ENCODE data around the gene HEPACAM.
A peak's percentile ranks its signal among the peaks of the same experiment; 100 is the strongest.

Gene HEPACAM

GRCh38 chr11:124889191-124890091 is 46.4 kb downstream of the HEPACAM start:
- peaks cover 5% of the 10 kb centered on the region for H3K27me3 Mint-ChIP-seq
- H3K4me3 Mint-ChIP-seq: no peak overlapping the region
- no peaks in the 10 kb centered on the region for H3K36me3 Mint-ChIP-seq
- no peaks in the 10 kb centered on the region for H3K9me3 Mint-ChIP-seq (ENCODE audit: low read depth)
- H3K4me1 Mint-ChIP-seq (ENCODE audit: low read depth): peaks cover 4% of the 10 kb centered on the region
- H3K27ac Mint-ChIP-seq: no peak overlapping the region

GRCh38 chr11:124887667-124888013 is 48.2 kb downstream of the HEPACAM start:
- H3K4me1 Mint-ChIP-seq (ENCODE audit: low read depth): no peaks in the 10 kb centered on the region
- H3K27ac Mint-ChIP-seq: no peak overlapping the region
- no peak overlapping the region for H3K4me3 Mint-ChIP-seq
- H3K36me3 Mint-ChIP-seq: no peaks in the 10 kb centered on the region
- H3K9me3 Mint-ChIP-seq (ENCODE audit: low read depth): no peaks in the 10 kb centered on the region
- peaks cover 5% of the 10 kb centered on the region for H3K27me3 Mint-ChIP-seq

- H3K36me3 Mint-ChIP-seq: no peaks in the 10 kb centered on the region
- H3K9me3 Mint-ChIP-seq (ENCODE audit: low read depth): no peaks in the 10 kb centered on the region
- H3K27me3 Mint-ChIP-seq: peaks cover 5% of the 10 kb centered on the region
- no peak overlapping the region for H3K4me3 Mint-ChIP-seq
- H3K4me1 Mint-ChIP-seq (ENCODE audit: low read depth): no peaks in the 10 kb centered on the region
- no peak overlapping the region for H3K27ac Mint-ChIP-seq
Observed at GRCh38 chr11:124886978-124887666, 48.7 kb downstream of the HEPACAM start.

- H3K27me3 Mint-ChIP-seq: peaks cover 5% of the 10 kb centered on the region
- H3K36me3 Mint-ChIP-seq: no peaks in the 10 kb centered on the region
- no peak overlapping the region for H3K4me3 Mint-ChIP-seq
- H3K9me3 Mint-ChIP-seq (ENCODE audit: low read depth): no peaks in the 10 kb centered on the region
- no peaks in the 10 kb centered on the region for H3K4me1 Mint-ChIP-seq (ENCODE audit: low read depth)
- H3K27ac Mint-ChIP-seq: no peak overlapping the region
Observed at GRCh38 chr11:124886476-124886875, 49.4 kb downstream of the HEPACAM start.

- no peak overlapping the region for H3K27ac Mint-ChIP-seq
Observed at GRCh38 chr11:124884869-124885479, 50.9 kb downstream of the HEPACAM start.

GRCh38 chr11:124884340-124884739 is 51.5 kb downstream of the HEPACAM start:
- H3K27me3 Mint-ChIP-seq: peaks cover 5% of the 10 kb centered on the region
- H3K36me3 Mint-ChIP-seq: no peaks in the 10 kb centered on the region
- no peak overlapping the region for H3K27ac Mint-ChIP-seq
- no peak overlapping the region for H3K4me3 Mint-ChIP-seq
- no peaks in the 10 kb centered on the region for H3K9me3 Mint-ChIP-seq (ENCODE audit: low read depth)
- H3K4me1 Mint-ChIP-seq (ENCODE audit: low read depth): no peaks in the 10 kb centered on the region

More at GRCh38 chr11:124884869-124885479, 50.9 kb downstream of the HEPACAM start:
- H3K36me3 Mint-ChIP-seq: no peaks in the 10 kb centered on the region
- no peak overlapping the region for H3K4me3 Mint-ChIP-seq
- no peaks in the 10 kb centered on the region for H3K9me3 Mint-ChIP-seq (ENCODE audit: low read depth)
- no peaks in the 10 kb centered on the region for H3K4me1 Mint-ChIP-seq (ENCODE audit: low read depth)
- peaks cover 5% of the 10 kb centered on the region for H3K27me3 Mint-ChIP-seq

GRCh38 chr11:124882339-124883071 is 53.3 kb downstream of the HEPACAM start:
- Mint-ChIP-seq H3K27me3 (peaks cover 3% of the 10 kb centered on the region), H3K27ac (no peak overlapping the region), H3K9me3 (ENCODE audit: low read depth) (no peaks in the 10 kb centered on the region), H3K4me3 (no peak overlapping the region), H3K36me3 (no peaks in the 10 kb centered on the region), H3K4me1 (ENCODE audit: low read depth) (peaks cover 4% of the 10 kb centered on the region)

- Mint-ChIP-seq H3K27me3 (no peaks in the 10 kb centered on the region), H3K27ac (no peak overlapping the region), H3K4me3 (no peak overlapping the region), H3K4me1 (ENCODE audit: low read depth) (peaks cover 7% of the 10 kb centered on the region), H3K36me3 (no peaks in the 10 kb centered on the region), H3K9me3 (ENCODE audit: low read depth) (no peaks in the 10 kb centered on the region)
Observed at GRCh38 chr11:124880958-124881357, 54.9 kb downstream of the HEPACAM start.

- peaks cover 3% of the 10 kb centered on the region for H3K27me3 Mint-ChIP-seq
- no peak overlapping the region for H3K27ac Mint-ChIP-seq
- no peaks in the 10 kb centered on the region for H3K9me3 Mint-ChIP-seq (ENCODE audit: low read depth)
- no peaks in the 10 kb centered on the region for H3K36me3 Mint-ChIP-seq
- no peak overlapping the region for H3K4me3 Mint-ChIP-seq
- H3K4me1 Mint-ChIP-seq (ENCODE audit: low read depth): peaks cover 11% of the 10 kb centered on the region
Observed at GRCh38 chr11:124880290-124880611, 55.6 kb downstream of the HEPACAM start.

GRCh38 chr11:124879493-124880289 is 56.2 kb downstream of the HEPACAM start:
- Mint-ChIP-seq H3K4me1 (ENCODE audit: low read depth) (peaks cover 11% of the 10 kb centered on the region), H3K9me3 (ENCODE audit: low read depth) (no peaks in the 10 kb centered on the region), H3K27me3 (peaks cover 3% of the 10 kb centered on the region), H3K4me3 (no peak overlapping the region), H3K27ac (no peak overlapping the region), H3K36me3 (no peaks in the 10 kb centered on the region)

GRCh38 chr11:124878759-124879492 is 56.9 kb downstream of the HEPACAM start:
- Mint-ChIP-seq H3K4me3 (no peak overlapping the region), H3K36me3 (no peaks in the 10 kb centered on the region), H3K27ac (no peak overlapping the region), H3K4me1 (ENCODE audit: low read depth) (peaks cover 11% of the 10 kb centered on the region), H3K9me3 (ENCODE audit: low read depth) (no peaks in the 10 kb centered on the region), H3K27me3 (peaks cover 5% of the 10 kb centered on the region)

GRCh38 chr11:124877910-124878758 is 57.7 kb downstream of the HEPACAM start:
- peaks cover 11% of the 10 kb centered on the region for H3K27me3 Mint-ChIP-seq
- no peaks in the 10 kb centered on the region for H3K9me3 Mint-ChIP-seq (ENCODE audit: low read depth)
- no peaks in the 10 kb centered on the region for H3K36me3 Mint-ChIP-seq
- H3K27ac Mint-ChIP-seq: peak overlapping the region; percentile 41
- H3K4me1 Mint-ChIP-seq (ENCODE audit: low read depth): peaks cover 11% of the 10 kb centered on the region
- H3K4me3 Mint-ChIP-seq: peak overlapping the region; percentile 88

- no peaks in the 10 kb centered on the region for H3K36me3 Mint-ChIP-seq
- H3K27ac Mint-ChIP-seq: peak overlapping the region; percentile 92
- peaks cover 11% of the 10 kb centered on the region for H3K4me1 Mint-ChIP-seq (ENCODE audit: low read depth)
- peak overlapping the region; percentile 88 for H3K4me3 Mint-ChIP-seq
- H3K9me3 Mint-ChIP-seq (ENCODE audit: low read depth): no peaks in the 10 kb centered on the region
- H3K27me3 Mint-ChIP-seq: peaks cover 16% of the 10 kb centered on the region
Observed at GRCh38 chr11:124877631-124877909, 58.3 kb downstream of the HEPACAM start.
